GM12873 (cell line): ENCODE results near the gene FANCI.

Experiments
- TF ChIP-seq, protein P1 (sequence below): IDR thresholded peaks from 2 replicates; pipeline ENCODE4 v1.5.1; 2012; ENCODE audit warnings: low read depth, mild to moderate bottlenecking, moderate library complexity, low read length, control low read depth; ENCODE audit not compliant: insufficient read depth; ENCODE audit errors: missing control alignments

FANCI gene

GRCh38 chr15:89198934-89199333 is 44.8 kb upstream of the FANCI start:
- TF ChIP-seq, protein P1, sequence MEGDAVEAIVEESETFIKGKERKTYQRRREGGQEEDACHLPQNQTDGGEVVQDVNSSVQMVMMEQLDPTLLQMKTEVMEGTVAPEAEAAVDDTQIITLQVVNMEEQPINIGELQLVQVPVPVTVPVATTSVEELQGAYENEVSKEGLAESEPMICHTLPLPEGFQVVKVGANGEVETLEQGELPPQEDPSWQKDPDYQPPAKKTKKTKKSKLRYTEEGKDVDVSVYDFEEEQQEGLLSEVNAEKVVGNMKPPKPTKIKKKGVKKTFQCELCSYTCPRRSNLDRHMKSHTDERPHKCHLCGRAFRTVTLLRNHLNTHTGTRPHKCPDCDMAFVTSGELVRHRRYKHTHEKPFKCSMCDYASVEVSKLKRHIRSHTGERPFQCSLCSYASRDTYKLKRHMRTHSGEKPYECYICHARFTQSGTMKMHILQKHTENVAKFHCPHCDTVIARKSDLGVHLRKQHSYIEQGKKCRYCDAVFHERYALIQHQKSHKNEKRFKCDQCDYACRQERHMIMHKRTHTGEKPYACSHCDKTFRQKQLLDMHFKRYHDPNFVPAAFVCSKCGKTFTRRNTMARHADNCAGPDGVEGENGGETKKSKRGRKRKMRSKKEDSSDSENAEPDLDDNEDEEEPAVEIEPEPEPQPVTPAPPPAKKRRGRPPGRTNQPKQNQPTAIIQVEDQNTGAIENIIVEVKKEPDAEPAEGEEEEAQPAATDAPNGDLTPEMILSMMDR: no peak

GRCh38 chr15:89199746-89200145 is 44.0 kb upstream of the FANCI start:
- TF ChIP-seq, protein P1: no peak

- TF ChIP-seq, protein P1: no peak
Observed at GRCh38 chr15:89200182-89200581, 43.6 kb upstream of the FANCI start.

- TF ChIP-seq, protein P1: no peak
Observed at GRCh38 chr15:89201465-89202005, 42.2 kb upstream of the FANCI start.

- TF ChIP-seq, protein P1: no peak
Observed at GRCh38 chr15:89203705-89204273, 40.0 kb upstream of the FANCI start.

DNA sequence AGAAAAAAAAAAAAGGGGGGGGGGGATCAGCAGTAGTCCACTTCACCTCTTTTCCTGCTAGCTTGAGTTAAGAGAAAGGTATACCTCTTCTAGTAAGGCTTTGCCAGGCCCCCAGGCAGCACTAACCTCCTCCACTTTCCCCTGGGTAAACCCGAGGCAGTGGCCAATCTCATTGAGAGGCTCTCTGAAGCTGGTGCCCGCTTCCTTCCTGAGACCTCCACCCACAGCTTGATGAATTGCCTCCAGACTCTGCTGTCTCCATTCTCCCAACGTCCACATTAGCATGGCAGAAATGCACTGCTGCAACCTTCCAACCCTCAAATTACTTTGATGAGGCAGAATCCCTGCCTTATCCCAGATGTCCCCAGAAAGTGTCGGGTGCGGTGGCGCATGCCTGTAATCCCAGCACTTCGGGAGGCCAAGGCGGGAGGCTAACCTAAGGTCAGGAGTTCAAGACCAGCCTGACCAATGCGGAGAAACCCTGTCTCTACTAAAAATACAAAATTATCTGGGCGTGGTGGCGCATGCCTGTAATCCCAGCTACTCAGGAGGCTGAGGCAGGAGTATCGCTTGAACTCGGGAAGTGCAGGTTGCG is 37.7 kb upstream of the FANCI start:
- TF ChIP-seq, protein P1: no peak

DNA sequence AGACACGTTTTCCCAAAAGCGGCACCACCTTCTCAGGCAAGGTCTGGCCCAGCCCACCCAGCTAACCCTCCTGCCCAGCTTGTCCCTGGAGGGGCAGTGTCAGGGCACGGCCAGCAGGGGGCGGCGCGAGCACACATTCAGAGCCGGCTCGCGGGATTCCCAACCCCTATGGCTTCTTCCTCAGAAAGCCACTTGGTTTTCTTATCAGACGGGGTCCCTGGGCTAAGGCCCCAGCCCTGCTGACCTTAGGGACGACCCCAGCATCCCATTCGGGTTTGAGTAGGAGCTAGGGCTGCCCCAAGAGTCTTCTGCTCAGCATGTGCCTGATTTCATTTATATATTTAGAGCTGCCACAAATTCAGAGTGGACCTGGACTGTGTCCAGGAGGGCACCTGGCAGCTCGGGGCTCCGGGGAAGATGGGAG is 36.9 kb upstream of the FANCI start:
- TF ChIP-seq, protein P1: peak; percentile 99
